ENCODE measurements around the gene LRP3.

The LRP3 gene

GRCh38 chr19:33227870-33228599 is 33.9 kb downstream of the LRP3 start:
- ATAC-seq (no peak), DNase-seq (no peak)
- no peak overlapping the region for H3K27ac Mint-ChIP-seq
- H3K4me3 Mint-ChIP-seq = no peak overlapping the region
- H3K27me3 Mint-ChIP-seq = peaks cover 56% of the 10 kb centered on the region
- H3K36me3 Mint-ChIP-seq (ENCODE audit: low read depth) = peaks cover 14% of the 10 kb centered on the region
- H3K4me1 Mint-ChIP-seq = peaks cover 10% of the 10 kb centered on the region
- H3K9me3 Mint-ChIP-seq = peaks cover 17% of the 10 kb centered on the region

GRCh38 chr19:33229962-33230361 is 35.8 kb downstream of the LRP3 start:
- peaks cover 14% of the 10 kb centered on the region for H3K36me3 Mint-ChIP-seq (ENCODE audit: low read depth)
- peaks cover 9% of the 10 kb centered on the region for H3K4me1 Mint-ChIP-seq
- H3K4me3 Mint-ChIP-seq = no peak overlapping the region
- DNase-seq (no peak), ATAC-seq (no peak)
- peaks cover 46% of the 10 kb centered on the region for H3K27me3 Mint-ChIP-seq
- no peak overlapping the region for H3K27ac Mint-ChIP-seq
- peaks cover 17% of the 10 kb centered on the region for H3K9me3 Mint-ChIP-seq

GRCh38 chr19:33231511-33231910 is 37.4 kb downstream of the LRP3 start:
- H3K4me1 Mint-ChIP-seq = peaks cover 3% of the 10 kb centered on the region
- peaks cover 14% of the 10 kb centered on the region for H3K36me3 Mint-ChIP-seq (ENCODE audit: low read depth)
- DNase-seq = no peak
- H3K9me3 Mint-ChIP-seq = peaks cover 17% of the 10 kb centered on the region
- no peak overlapping the region for H3K27ac Mint-ChIP-seq
- H3K4me3 Mint-ChIP-seq = no peak overlapping the region
- no peak for ATAC-seq
- H3K27me3 Mint-ChIP-seq = peaks cover 38% of the 10 kb centered on the region

- H3K27ac Mint-ChIP-seq = no peak overlapping the region
- ATAC-seq (no peak), DNase-seq (no peak)
- H3K36me3 Mint-ChIP-seq (ENCODE audit: low read depth) = peaks cover 10% of the 10 kb centered on the region
- H3K4me3 Mint-ChIP-seq = no peak overlapping the region
- peaks cover 13% of the 10 kb centered on the region for H3K9me3 Mint-ChIP-seq
- peaks cover 3% of the 10 kb centered on the region for H3K4me1 Mint-ChIP-seq
- peaks cover 30% of the 10 kb centered on the region for H3K27me3 Mint-ChIP-seq
These were observed 38.5 kb downstream of the LRP3 start for GRCh38 chr19:33232656-33233055.

- Mint-ChIP-seq H3K36me3 (ENCODE audit: low read depth) (peaks cover 6% of the 10 kb centered on the region), H3K4me1 (peaks cover 3% of the 10 kb centered on the region), H3K9me3 (peaks cover 7% of the 10 kb centered on the region), H3K27ac (no peak overlapping the region), H3K4me3 (no peak overlapping the region), H3K27me3 (peaks cover 26% of the 10 kb centered on the region)
- no peak for DNase-seq
- ATAC-seq = no peak
These were observed 39.1 kb downstream of the LRP3 start for GRCh38 chr19:33233056-33233873.

GRCh38 chr19:33234092-33234491 is 40.0 kb downstream of the LRP3 start:
- Mint-ChIP-seq H3K4me3 (no peak overlapping the region), H3K36me3 (ENCODE audit: low read depth) (no peaks in the 10 kb centered on the region), H3K27ac (no peak overlapping the region), H3K4me1 (peaks cover 3% of the 10 kb centered on the region), H3K27me3 (peaks cover 18% of the 10 kb centered on the region), H3K9me3 (no peaks in the 10 kb centered on the region)
- DNase-seq (no peak), ATAC-seq (no peak)

- Mint-ChIP-seq H3K4me3 (no peak overlapping the region), H3K27ac (no peak overlapping the region), H3K9me3 (no peaks in the 10 kb centered on the region), H3K27me3 (peaks cover 16% of the 10 kb centered on the region), H3K4me1 (peaks cover 3% of the 10 kb centered on the region), H3K36me3 (ENCODE audit: low read depth) (no peaks in the 10 kb centered on the region)
- DNase-seq (no peak), ATAC-seq (no peak)
These were observed 40.6 kb downstream of the LRP3 start for GRCh38 chr19:33234736-33235135.

- DNase-seq (peak; percentile 81), ATAC-seq (peak; percentile 77)
- Mint-ChIP-seq H3K9me3 (no peaks in the 10 kb centered on the region), H3K4me3 (no peak overlapping the region), H3K4me1 (peaks cover 3% of the 10 kb centered on the region), H3K27ac (no peak overlapping the region), H3K27me3 (peaks cover 10% of the 10 kb centered on the region), H3K36me3 (ENCODE audit: low read depth) (no peaks in the 10 kb centered on the region)
These were observed 41.3 kb downstream of the LRP3 start for GRCh38 chr19:33235269-33235995.

- Mint-ChIP-seq H3K4me1 (peaks cover 3% of the 10 kb centered on the region), H3K27ac (no peak overlapping the region), H3K4me3 (no peak overlapping the region), H3K36me3 (ENCODE audit: low read depth) (no peaks in the 10 kb centered on the region), H3K9me3 (no peaks in the 10 kb centered on the region), H3K27me3 (peaks cover 5% of the 10 kb centered on the region)
- DNase-seq (no peak), ATAC-seq (no peak)
These were observed 41.8 kb downstream of the LRP3 start for GRCh38 chr19:33235996-33236350.

- H3K4me3 Mint-ChIP-seq = no peak overlapping the region
- ATAC-seq = no peak
- H3K4me1 Mint-ChIP-seq = peaks cover 3% of the 10 kb centered on the region
- H3K9me3 Mint-ChIP-seq = no peaks in the 10 kb centered on the region
- peaks cover 4% of the 10 kb centered on the region for H3K27me3 Mint-ChIP-seq
- H3K27ac Mint-ChIP-seq = no peak overlapping the region
- no peak for DNase-seq
- no peaks in the 10 kb centered on the region for H3K36me3 Mint-ChIP-seq (ENCODE audit: low read depth)
These were observed 42.7 kb downstream of the LRP3 start for GRCh38 chr19:33236696-33237390.

GRCh38 chr19:33238481-33239149 is 44.5 kb downstream of the LRP3 start:
- peaks cover 3% of the 10 kb centered on the region for H3K4me1 Mint-ChIP-seq
- no peak overlapping the region for H3K27ac Mint-ChIP-seq
- no peaks in the 10 kb centered on the region for H3K9me3 Mint-ChIP-seq
- H3K36me3 Mint-ChIP-seq (ENCODE audit: low read depth) = no peaks in the 10 kb centered on the region
- H3K27me3 Mint-ChIP-seq = peaks cover 2% of the 10 kb centered on the region
- DNase-seq (no peak), ATAC-seq (no peak)
- no peak overlapping the region for H3K4me3 Mint-ChIP-seq

GRCh38 chr19:33239223-33239975 is 45.3 kb downstream of the LRP3 start:
- ATAC-seq = no peak
- Mint-ChIP-seq H3K9me3 (no peaks in the 10 kb centered on the region), H3K4me3 (no peak overlapping the region), H3K4me1 (peaks cover 3% of the 10 kb centered on the region), H3K27me3 (peaks cover 5% of the 10 kb centered on the region), H3K36me3 (ENCODE audit: low read depth) (no peaks in the 10 kb centered on the region), H3K27ac (no peak overlapping the region)
- no peak for DNase-seq

- Mint-ChIP-seq H3K4me1 (peaks cover under 1% of the 10 kb centered on the region), H3K36me3 (ENCODE audit: low read depth) (no peaks in the 10 kb centered on the region), H3K9me3 (peaks cover 6% of the 10 kb centered on the region), H3K4me3 (no peak overlapping the region), H3K27me3 (peaks cover 5% of the 10 kb centered on the region), H3K27ac (no peak overlapping the region)
- ATAC-seq = no peak
- DNase-seq = no peak
These were observed 46.1 kb downstream of the LRP3 start for GRCh38 chr19:33240181-33240771.
